Measurements from ENCODE around the gene CCM2.

The CCM2 gene

DNA sequence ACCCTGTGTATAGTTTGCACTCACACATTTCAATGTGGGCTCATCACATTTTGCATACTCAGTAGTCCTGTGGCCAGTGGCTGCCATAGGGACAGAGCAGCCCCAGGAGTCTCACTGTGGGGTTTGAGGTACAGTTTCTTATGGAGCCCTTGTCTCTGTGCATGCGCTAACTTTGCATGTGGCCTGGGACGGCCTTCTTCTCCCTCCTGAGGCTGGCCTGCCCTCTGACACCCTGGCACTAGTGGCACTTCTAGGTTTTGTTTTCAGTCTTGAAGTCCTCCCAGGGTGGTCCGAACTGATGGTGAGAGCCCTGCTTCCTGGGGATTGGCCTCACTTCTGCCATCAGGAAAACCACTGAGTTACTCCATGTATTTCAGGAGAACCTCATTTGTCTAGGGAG is 67.6 kb downstream of the CCM2 start:
- H3K27ac ChIP-seq = no peak overlapping the region
- TF ChIP-seq, protein P1, sequence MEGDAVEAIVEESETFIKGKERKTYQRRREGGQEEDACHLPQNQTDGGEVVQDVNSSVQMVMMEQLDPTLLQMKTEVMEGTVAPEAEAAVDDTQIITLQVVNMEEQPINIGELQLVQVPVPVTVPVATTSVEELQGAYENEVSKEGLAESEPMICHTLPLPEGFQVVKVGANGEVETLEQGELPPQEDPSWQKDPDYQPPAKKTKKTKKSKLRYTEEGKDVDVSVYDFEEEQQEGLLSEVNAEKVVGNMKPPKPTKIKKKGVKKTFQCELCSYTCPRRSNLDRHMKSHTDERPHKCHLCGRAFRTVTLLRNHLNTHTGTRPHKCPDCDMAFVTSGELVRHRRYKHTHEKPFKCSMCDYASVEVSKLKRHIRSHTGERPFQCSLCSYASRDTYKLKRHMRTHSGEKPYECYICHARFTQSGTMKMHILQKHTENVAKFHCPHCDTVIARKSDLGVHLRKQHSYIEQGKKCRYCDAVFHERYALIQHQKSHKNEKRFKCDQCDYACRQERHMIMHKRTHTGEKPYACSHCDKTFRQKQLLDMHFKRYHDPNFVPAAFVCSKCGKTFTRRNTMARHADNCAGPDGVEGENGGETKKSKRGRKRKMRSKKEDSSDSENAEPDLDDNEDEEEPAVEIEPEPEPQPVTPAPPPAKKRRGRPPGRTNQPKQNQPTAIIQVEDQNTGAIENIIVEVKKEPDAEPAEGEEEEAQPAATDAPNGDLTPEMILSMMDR (conservative IDR thresholded peaks at IDR 0.05) = no peak

DNA sequence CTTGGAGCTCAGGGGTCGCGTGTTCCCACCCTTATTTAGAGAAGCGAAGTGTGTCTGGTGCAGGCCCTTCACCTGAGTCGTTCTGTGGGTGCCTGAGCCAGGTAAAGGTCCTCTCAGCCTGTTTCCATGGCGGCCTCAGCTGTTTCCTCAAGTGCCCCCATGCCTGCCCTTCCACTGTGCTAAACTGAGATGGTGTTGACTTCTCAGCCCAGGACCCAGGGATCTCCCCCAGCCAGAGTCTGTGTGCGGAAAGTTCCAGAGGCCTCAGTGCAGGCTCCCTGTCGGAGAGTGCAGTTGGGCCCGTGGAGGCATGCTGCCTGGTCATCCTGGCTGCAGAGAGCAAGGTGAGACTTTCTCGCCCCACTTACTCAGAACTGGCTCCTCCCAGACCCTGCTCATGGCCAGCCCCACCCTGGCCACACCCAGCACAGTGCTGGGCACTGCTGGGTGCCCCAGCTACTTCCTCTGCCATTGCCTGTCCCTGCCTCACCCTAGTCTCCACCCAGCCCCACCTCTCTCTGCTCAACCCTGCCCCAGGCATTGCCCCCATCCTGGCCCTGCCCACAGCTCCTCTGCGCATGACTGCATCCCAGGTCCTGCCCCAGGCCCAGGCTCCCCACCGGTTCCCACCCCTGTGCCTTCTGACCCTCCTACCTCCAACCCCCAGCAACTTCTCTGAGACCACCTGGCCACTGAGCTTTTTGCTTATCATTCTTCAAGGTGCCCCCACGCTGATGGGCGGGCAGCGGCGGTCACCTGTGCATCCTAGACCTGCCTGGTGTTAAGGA is 68.4 kb downstream of the CCM2 start:
- no peak overlapping the region for H3K27ac ChIP-seq
- TF ChIP-seq, protein P1 (conservative IDR thresholded peaks at IDR 0.05) = no peak

DNA sequence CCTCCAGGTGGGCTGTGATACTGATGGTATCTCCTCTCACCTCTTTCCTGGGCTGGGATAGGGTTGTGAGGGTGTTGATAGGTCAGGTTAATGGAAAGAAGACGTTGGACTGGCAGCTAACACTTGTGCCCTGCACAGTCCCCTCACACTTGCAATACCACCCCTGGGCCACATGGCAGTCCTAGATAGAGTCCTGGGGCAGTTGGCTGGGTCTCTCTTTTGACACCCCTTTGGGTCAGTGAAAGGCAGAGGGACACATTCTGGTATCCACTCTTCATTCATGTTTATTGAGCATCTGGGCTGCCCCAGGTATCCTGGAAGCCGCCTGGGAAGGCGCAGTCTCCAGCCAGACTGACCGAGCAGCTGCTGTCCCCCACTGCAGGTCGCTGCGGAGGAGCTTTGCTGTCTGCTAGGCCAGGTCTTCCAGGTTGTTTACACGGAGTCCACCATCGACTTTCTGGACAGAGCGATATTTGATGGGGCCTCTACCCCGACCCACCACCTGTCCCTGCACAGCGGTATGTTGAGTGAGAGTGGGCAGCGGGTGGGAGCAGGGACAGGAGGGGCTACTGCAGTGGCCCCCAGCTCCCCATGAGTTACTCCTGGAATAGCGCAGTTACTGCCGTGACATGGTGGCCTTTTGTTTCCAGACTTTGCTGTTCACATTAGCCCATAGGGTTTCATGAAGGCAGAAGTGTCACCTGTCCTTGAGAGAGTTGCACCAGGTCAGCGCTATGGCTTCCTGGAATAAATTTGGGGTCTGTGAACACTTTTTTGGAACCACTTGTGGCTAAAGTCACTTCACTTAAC is 69.6 kb downstream of the CCM2 start:
- TF ChIP-seq, protein P1 (conservative IDR thresholded peaks at IDR 0.05) = no peak
- H3K27ac ChIP-seq = no peak overlapping the region

DNA sequence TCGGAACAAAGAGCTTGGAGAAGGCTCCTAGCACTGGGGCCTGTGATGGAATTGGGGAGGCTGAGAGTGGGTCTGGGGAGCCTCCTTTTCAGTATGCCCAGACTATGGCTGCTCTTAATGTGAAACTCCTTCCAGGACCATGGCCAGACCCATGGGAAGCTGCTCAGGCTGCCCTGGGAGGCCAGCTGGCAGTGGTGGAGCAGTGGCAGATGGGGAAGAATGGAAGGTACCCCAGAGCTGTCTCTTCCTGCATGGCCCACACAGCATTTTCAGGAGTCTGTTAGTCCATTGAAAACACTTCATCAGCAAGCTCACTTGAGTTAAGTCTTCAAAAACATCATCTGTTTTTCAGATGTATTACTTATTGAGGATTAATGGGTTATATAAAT is 70.2 kb downstream of the CCM2 start:
- no peak overlapping the region for H3K27ac ChIP-seq

DNA sequence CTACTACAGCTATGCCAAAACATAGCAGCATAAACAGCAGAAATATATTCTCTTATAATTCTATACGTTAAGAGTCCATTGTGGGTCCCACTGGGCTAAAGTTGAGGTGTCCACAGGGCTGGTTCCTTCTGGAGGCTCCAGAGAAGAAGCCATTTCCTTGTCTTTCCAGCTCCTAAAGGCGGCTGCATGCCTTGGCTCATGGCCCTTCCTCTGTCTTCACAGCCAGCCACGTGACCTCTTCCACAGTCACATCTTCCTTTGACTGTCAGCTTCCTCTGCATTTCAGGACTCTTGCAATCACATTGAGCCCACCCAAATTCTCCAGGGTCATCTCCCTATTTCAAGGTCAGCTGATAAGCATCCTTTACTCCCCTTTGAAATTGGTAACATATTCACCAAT is 71.5 kb downstream of the CCM2 start:
- no peak overlapping the region; the same call in 1 of the 2 replicates for H3K27ac ChIP-seq
- TF ChIP-seq, protein P1 (conservative IDR thresholded peaks at IDR 0.05) = no peak

More for the DNA sequence above, 70.2 kb downstream of the CCM2 start:
- TF ChIP-seq, protein P1 (conservative IDR thresholded peaks at IDR 0.05) = no peak

DNA sequence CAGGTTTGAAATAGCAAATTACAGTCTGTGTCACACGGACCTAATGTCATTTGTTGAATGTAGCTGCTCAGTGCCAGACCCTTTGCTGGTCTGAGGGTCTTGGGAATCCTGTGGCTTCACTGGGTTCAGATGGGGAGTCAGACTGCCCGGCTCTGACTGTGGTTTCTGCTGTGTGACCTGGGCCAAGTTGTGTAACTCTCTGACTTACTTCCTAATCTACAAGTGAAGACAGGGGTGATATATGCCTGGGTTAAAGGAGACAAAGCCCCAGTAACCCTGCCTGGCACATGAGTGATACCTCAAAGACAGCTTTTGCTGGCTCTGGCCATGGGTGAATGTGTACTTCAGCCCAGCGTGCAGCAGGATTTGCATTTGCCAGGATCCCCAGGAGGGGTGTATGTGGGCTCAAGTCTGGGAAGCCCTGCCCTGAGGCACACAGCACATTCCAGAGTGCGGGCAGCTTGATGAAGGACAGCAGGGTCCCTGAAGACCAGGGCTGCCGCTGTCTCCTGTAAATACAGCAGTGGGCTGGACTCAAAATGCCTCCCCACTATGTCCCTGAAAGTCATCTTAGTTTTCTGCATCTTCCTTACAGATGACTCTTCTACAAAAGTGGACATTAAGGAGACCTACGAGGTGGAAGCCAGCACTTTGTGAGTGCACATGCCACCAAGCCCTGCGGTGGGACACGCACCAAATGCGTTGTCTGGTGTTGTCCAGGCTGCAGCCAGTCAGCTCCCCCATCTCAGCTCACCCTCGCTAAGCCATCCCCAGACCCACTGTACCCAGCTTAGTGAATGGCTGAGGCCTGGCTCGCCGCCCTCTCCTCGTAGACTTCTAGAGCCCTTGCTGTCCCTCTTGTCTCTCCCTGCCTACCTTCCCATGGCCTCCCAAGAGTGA is 72.4 kb downstream of the CCM2 start:
- H3K27ac ChIP-seq = peak overlapping the region; percentile 84
- TF ChIP-seq, protein P1 (conservative IDR thresholded peaks at IDR 0.05) = no peak

Data from VCaP (cell line).